Peyer's patch (tissue), 4 donors: Measurements from ENCODE around the gene BRCA2. TPM values are rescaled to one million over a fixed set of nuclear protein-coding genes. Genes with fewer than 3 reads are reported as not detected.

Experiments
- DNase-seq, 3 donors: peaks; one replicate each; pipeline ENCODE4 v3.0.0-alpha.2; 2017 to 2019
- H3K27ac ChIP-seq, 4 donors: fragments of 200-600 bp; sonication (generic); one replicate each; pipeline ENCODE4 v1.5.1; 2016 to 2019
- H3K27me3 ChIP-seq, 2 donors: fragments of 200-600 bp; sonication (generic); one replicate each; pipeline ENCODE4 v1.5.1; 2019
- H3K36me3 ChIP-seq, 3 donors: fragments of 200-600 bp; sonication (generic); one replicate each; pipeline ENCODE4 v1.5.1; 2016 to 2019
- H3K4me1 ChIP-seq, 4 donors: fragments of 200-600 bp; sonication (generic); one replicate each; pipeline ENCODE4 v1.5.1; 2016 to 2019
- H3K4me3 ChIP-seq, 4 donors: fragments of 200-600 bp; sonication (generic); 1 replicate in 3 of 4; 2 replicates in 1 of 4; pipeline ENCODE4 v1.5.1; 2016 to 2019; ENCODE audit warnings: mild to moderate bottlenecking in 1 of 4
- H3K9me3 ChIP-seq, 4 donors: fragments of 200-600 bp; sonication (generic); one replicate each; pipeline ENCODE4 v1.5.1; 2016 to 2019; ENCODE audit warnings: mild to moderate bottlenecking in 1 of 4
- POLR2A ChIP-seq, 2 donors: fragments of 450-650 bp; IDR thresholded peaks; one replicate each; pipeline ENCODE4 v1.5.1; 2017; ENCODE audit warnings: antibody characterized with exemption in 2 of 2, mild to moderate bottlenecking in 2 of 2, moderate library complexity in 2 of 2
- total RNA-seq, 4 donors: library from RNA; depleted of rRNA; stranded (reverse); fragments of >200 nt; gene quantifications; one replicate each; pipeline ENCODE4 v1.1.0, GENCODE V29; 2016
- TF ChIP-seq, protein P1 (sequence below), 6 experiments: fragments of 450-650 bp in 4 of 6; fragments of 200-600 bp in 2 of 6; sonication (generic) in 1 of 6; IDR thresholded peaks; one replicate each; pipeline ENCODE4 v1.5.1; 2017 to 2019; ENCODE audit warnings: antibody characterized with exemption in 6 of 6, mild to moderate bottlenecking in 3 of 6, moderate library complexity in 1 of 6

Gene BRCA2
- total RNA-seq, 4 donors from 2014 or later, result 1.7 to 12.4 (median 2.7) TPM

DNA sequence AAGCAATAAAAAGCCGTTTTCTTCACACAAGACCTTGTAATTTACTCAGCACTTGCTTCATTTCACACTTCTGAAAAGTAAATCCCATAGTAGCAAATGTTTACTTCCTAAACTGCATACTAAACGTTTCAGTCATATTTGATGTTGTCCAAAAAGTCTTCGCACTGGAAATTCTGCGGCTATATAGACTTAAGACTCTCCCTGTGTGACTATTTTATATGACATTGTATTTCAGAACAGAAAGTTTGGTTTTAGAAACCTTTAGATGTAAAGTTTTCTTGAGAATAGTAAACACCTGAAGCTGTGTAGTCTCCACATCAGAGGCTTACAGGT lies 29.7 kb upstream of the BRCA2 start:
- no peak for TF ChIP-seq POLR2A (IDR thresholded peaks at IDR 0.05)
- TF ChIP-seq, protein P1, sequence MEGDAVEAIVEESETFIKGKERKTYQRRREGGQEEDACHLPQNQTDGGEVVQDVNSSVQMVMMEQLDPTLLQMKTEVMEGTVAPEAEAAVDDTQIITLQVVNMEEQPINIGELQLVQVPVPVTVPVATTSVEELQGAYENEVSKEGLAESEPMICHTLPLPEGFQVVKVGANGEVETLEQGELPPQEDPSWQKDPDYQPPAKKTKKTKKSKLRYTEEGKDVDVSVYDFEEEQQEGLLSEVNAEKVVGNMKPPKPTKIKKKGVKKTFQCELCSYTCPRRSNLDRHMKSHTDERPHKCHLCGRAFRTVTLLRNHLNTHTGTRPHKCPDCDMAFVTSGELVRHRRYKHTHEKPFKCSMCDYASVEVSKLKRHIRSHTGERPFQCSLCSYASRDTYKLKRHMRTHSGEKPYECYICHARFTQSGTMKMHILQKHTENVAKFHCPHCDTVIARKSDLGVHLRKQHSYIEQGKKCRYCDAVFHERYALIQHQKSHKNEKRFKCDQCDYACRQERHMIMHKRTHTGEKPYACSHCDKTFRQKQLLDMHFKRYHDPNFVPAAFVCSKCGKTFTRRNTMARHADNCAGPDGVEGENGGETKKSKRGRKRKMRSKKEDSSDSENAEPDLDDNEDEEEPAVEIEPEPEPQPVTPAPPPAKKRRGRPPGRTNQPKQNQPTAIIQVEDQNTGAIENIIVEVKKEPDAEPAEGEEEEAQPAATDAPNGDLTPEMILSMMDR (IDR thresholded peaks at IDR 0.05), result no peak
- no peaks in the 10 kb centered on the region for H3K9me3 ChIP-seq
- H3K4me1 ChIP-seq, result no peaks in the 10 kb centered on the region
- no peak overlapping the region for H3K27ac ChIP-seq
- no peaks in the 10 kb centered on the region for H3K36me3 ChIP-seq
- no peak for DNase-seq
- H3K4me3 ChIP-seq, result no peak overlapping the region
- no peaks in the 10 kb centered on the region for H3K27me3 ChIP-seq

DNA sequence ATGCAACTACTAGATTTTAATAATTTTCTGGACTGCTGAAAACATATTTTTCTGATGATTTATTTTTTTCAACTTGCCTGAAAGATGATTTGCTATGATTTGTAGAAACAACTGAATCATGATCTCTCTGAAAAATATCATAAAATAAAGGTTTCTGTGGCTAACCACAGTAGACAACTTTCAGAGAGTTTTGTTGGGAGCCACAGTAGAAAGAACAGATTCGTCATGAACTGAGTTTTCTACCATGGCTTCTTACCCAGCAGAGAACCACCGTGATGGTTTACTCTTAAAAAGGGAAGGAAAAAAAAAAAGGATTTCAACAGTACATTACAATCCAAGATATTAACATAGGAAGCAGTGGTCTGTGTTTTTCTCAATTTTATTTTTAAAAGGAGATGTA lies 18.1 kb upstream of the BRCA2 start:
- no peaks in the 10 kb centered on the region for H3K4me1 ChIP-seq
- TF ChIP-seq, protein P1 (IDR thresholded peaks at IDR 0.05), result no peak
- TF ChIP-seq POLR2A (IDR thresholded peaks at IDR 0.05), result no peak

DNA sequence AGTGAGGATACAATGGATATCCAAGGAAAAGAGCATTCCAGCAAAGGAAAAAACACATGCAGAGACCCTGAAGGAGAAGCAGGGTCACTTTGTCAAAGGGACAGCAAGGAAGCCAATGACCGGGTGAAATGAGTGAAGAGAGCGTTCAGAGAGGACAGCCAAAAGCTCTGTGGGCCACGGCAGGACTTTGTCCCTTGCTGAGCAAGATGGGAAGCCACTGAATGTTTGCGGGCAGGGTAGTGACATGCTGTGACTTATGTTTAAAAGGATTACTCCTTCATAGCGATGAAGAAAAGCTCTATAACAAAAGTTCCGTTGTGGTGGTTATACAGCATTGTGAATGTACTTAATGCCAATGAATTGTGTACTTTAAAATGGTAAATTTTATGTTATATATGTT lies 16.6 kb upstream of the BRCA2 start:
- Histone ChIP-seq H3K4me3 (no peak overlapping the region), H3K9me3 (no peaks in the 10 kb centered on the region), H3K27me3 (no peaks in the 10 kb centered on the region), H3K4me1 (no peaks in the 10 kb centered on the region), H3K27ac (no peak overlapping the region), H3K36me3 (no peaks in the 10 kb centered on the region)
- DNase-seq, result no peak
- no peak for TF ChIP-seq POLR2A (IDR thresholded peaks at IDR 0.05)
- TF ChIP-seq, protein P1 (IDR thresholded peaks at IDR 0.05), result no peak

More for the DNA sequence above, 18.1 kb upstream of the BRCA2 start:
- no peak for DNase-seq
- no peak overlapping the region for H3K4me3 ChIP-seq
- no peaks in the 10 kb centered on the region for H3K9me3 ChIP-seq
- H3K36me3 ChIP-seq, result no peaks in the 10 kb centered on the region
- H3K27ac ChIP-seq, result no peak overlapping the region
- H3K27me3 ChIP-seq, result no peaks in the 10 kb centered on the region

DNA sequence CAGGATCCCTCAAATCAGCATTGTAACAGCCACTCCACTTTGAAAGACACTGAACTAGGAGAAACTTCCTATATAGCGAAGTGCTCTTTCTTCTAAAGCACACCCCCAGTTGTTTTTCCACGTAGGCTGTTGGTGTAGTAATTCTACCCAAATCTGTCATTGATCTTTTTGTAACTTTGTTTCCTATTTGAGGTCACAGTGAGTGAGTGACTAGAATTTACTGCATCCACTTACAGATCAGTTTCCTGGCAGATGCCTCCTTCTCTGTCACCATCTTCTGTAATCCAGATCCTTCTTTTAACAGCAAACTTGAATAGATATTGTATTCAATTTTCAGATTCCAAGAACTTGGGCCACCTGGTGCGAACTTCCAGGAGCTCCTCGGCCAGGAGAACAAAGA lies 15.4 kb upstream of the BRCA2 start:
- no peak overlapping the region for H3K27ac ChIP-seq
- no peaks in the 10 kb centered on the region for H3K9me3 ChIP-seq
- DNase-seq, result no peak
- TF ChIP-seq, protein P1 (IDR thresholded peaks at IDR 0.05), result no peak
- no peak for TF ChIP-seq POLR2A (IDR thresholded peaks at IDR 0.05)
- no peak overlapping the region for H3K4me3 ChIP-seq
- H3K36me3 ChIP-seq, result no peaks in the 10 kb centered on the region
- no peaks in the 10 kb centered on the region for H3K4me1 ChIP-seq
- no peaks in the 10 kb centered on the region for H3K27me3 ChIP-seq

DNA sequence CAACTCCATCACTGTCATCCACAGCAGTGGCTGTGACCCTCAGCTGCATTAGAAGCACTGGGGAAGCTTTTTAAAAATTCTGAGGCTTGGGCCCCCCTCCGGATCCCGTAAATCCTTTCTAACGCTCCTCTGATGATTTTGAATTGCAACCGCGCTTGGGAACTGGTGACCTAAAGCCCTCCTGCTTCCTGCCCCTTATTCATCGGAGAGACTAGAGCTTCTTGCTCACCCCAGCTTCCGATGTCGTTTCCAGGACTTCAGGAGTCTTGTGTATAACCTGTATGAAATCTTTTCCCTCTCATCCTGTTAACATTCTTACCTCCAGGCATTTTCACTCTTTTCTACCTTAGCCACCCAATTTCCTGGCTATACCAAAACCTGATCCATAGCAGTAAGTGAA lies 14.9 kb upstream of the BRCA2 start:
- no peaks in the 10 kb centered on the region for H3K36me3 ChIP-seq
- H3K4me1 ChIP-seq, result no peaks in the 10 kb centered on the region
- H3K9me3 ChIP-seq, result no peaks in the 10 kb centered on the region
- no peaks in the 10 kb centered on the region for H3K27me3 ChIP-seq
- H3K4me3 ChIP-seq, result no peak overlapping the region
- no peak for TF ChIP-seq POLR2A (IDR thresholded peaks at IDR 0.05)
- no peak overlapping the region for H3K27ac ChIP-seq
- no peak for DNase-seq

DNA sequence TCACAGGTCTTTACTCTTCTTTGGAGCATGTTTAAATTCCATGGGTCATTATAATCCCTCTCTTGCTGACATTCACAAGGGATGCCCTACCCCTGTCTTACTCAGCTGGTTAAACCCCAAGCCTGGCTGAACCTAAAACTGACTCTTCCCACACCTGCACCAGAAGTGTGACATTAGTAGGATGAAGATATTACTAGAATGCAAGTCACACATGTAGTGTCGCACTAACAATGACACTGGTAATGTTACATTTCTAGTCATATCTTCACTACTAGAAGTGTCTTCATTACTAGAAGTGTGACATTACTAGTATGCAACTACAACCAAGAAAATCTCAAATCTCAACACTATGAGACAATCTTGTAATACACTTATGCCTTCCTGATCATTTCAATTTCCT lies 14.4 kb upstream of the BRCA2 start:
- H3K27me3 ChIP-seq, result no peaks in the 10 kb centered on the region
- TF ChIP-seq, protein P1 (IDR thresholded peaks at IDR 0.05), result no peak
- no peak for TF ChIP-seq POLR2A (IDR thresholded peaks at IDR 0.05)
- H3K4me1 ChIP-seq, result no peaks in the 10 kb centered on the region
- H3K4me3 ChIP-seq, result no peak overlapping the region
- H3K9me3 ChIP-seq, result no peaks in the 10 kb centered on the region
- H3K27ac ChIP-seq, result no peak overlapping the region
- H3K36me3 ChIP-seq, result no peaks in the 10 kb centered on the region
- no peak for DNase-seq
